Vagina (tissue), 2 donors: ENCODE data around the gene SLC35G2.
A peak's percentile ranks its signal among the peaks of the same experiment; 100 is the strongest.

Experiments used
- POLR2A ChIP-seq, 2 donors: fragments of 450-650 bp; IDR thresholded peaks; one replicate each; pipeline ENCODE4 v1.6.1; 2017; ENCODE audit warnings: antibody characterized with exemption in 2 of 2, mild to moderate bottlenecking in 2 of 2, moderate library complexity in 2 of 2
- POLR2AphosphoS5 ChIP-seq, 2 donors: sonication (generic); formaldehyde crosslinking; IDR thresholded peaks; one replicate each; pipeline ENCODE4 v1.9.0; 2017; ENCODE audit warnings: antibody characterized with exemption in 2 of 2, mild to moderate bottlenecking in 2 of 2, low read depth in 1 of 2; ENCODE audit not compliant: insufficient read depth in 1 of 2
- TF ChIP-seq, protein P1 (sequence below), 3 experiments: fragments of 450-650 bp in 2 of 3; fragments of 200-600 bp in 1 of 3; sonication (generic) in 1 of 3; IDR thresholded peaks; one replicate each; pipeline ENCODE4 v1.5.1; 2017 to 2019; ENCODE audit warnings: antibody characterized with exemption in 3 of 3, mild to moderate bottlenecking in 2 of 3, moderate library complexity in 2 of 3

GRCh38 chr3:136898549-136898948 lies 79.6 kb downstream of the SLC35G2 start:
- TF ChIP-seq, protein P1, sequence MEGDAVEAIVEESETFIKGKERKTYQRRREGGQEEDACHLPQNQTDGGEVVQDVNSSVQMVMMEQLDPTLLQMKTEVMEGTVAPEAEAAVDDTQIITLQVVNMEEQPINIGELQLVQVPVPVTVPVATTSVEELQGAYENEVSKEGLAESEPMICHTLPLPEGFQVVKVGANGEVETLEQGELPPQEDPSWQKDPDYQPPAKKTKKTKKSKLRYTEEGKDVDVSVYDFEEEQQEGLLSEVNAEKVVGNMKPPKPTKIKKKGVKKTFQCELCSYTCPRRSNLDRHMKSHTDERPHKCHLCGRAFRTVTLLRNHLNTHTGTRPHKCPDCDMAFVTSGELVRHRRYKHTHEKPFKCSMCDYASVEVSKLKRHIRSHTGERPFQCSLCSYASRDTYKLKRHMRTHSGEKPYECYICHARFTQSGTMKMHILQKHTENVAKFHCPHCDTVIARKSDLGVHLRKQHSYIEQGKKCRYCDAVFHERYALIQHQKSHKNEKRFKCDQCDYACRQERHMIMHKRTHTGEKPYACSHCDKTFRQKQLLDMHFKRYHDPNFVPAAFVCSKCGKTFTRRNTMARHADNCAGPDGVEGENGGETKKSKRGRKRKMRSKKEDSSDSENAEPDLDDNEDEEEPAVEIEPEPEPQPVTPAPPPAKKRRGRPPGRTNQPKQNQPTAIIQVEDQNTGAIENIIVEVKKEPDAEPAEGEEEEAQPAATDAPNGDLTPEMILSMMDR (IDR thresholded peaks at IDR 0.05) = no peak
- TF ChIP-seq POLR2AphosphoS5 (IDR thresholded peaks at IDR 0.05; ENCODE audit: insufficient read depth in 1 of 2, low read depth in 1 of 2) (peak in 1 of 2 donors; percentile 24), POLR2A (IDR thresholded peaks at IDR 0.05) (no peak)
